Effector memory CD4-positive, alpha-beta T cell (primary cell): ENCODE results near the gene IFNL4.
A peak's percentile ranks its signal among the peaks of the same experiment; 100 is the strongest.

Experiments
- DNase-seq, 3 donors: peaks; one replicate each; pipeline ENCODE4 v3.0.0-alpha.2; 2020
- H3K27ac ChIP-seq: 2 replicates; pipeline ENCODE4 v1.7.0; 2013; ENCODE audit warnings: mild to moderate bottlenecking, low read length, moderate library complexity; ENCODE audit not compliant: insufficient read depth, poor library complexity, severe bottlenecking
- H3K27me3 ChIP-seq: replicated peaks from 2 replicates; pipeline ENCODE4 v1.7.0; 2013; ENCODE audit warnings: mild to moderate bottlenecking, low read length; ENCODE audit not compliant: insufficient read depth, control insufficient read depth, poor library complexity, severe bottlenecking
- H3K36me3 ChIP-seq: 2 replicates; pipeline ENCODE4 v1.7.0; 2013; ENCODE audit warnings: mild to moderate bottlenecking, low read length, moderate library complexity; ENCODE audit not compliant: control insufficient read depth, insufficient read depth
- H3K4me1 ChIP-seq: 2 replicates; pipeline ENCODE4 v1.7.0; 2013; ENCODE audit warnings: low read length, mild to moderate bottlenecking; ENCODE audit not compliant: control insufficient read depth, insufficient read depth, poor library complexity, severe bottlenecking
- H3K4me3 ChIP-seq: 2 replicates; pipeline ENCODE4 v1.7.0; 2013; ENCODE audit warnings: low read length, low read depth, mild to moderate bottlenecking; ENCODE audit not compliant: insufficient read depth, poor library complexity, severe bottlenecking
- H3K9me3 ChIP-seq: 2 replicates; pipeline ENCODE4 v1.7.0; 2013; ENCODE audit warnings: mild to moderate bottlenecking, low read length, moderate library complexity; ENCODE audit not compliant: control insufficient read depth

IFNL4 gene

DNA sequence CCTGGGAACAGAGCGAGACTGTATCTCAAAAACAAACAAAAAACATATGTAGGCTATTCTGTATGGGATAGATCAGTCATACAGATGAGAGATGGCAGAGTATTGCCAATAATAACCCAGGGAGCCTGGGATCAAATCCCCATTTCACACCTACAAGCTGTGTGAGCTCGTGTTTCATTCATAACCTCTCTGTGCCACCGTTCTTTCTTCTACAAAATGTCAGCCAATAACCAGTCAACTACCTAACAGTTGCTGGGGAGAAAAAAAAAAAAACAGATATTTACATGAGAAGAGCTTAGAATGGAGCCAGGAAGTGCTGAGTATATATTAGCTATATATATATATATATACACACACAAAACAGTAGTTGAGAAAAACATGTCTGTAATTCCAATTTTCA, 13.0 kb upstream of the IFNL4 start:
- no peak overlapping the region for H3K4me3 ChIP-seq

GRCh38 chr19:39257227-39257626, 8.6 kb upstream of the IFNL4 start:
- Histone ChIP-seq H3K4me1 (no peaks in the 10 kb centered on the region), H3K27ac (no peak overlapping the region), H3K4me3 (no peak overlapping the region), H3K36me3 (no peaks in the 10 kb centered on the region), H3K27me3 (peaks cover 9% of the 10 kb centered on the region), H3K9me3 (no peaks in the 10 kb centered on the region)
- no peak for DNase-seq

More for the DNA sequence above, 13.0 kb upstream of the IFNL4 start:
- no peaks in the 10 kb centered on the region for H3K9me3 ChIP-seq
- no peaks in the 10 kb centered on the region for H3K4me1 ChIP-seq
- DNase-seq: no peak
- no peak overlapping the region for H3K27ac ChIP-seq
- peaks cover 18% of the 10 kb centered on the region for H3K27me3 ChIP-seq
- no peaks in the 10 kb centered on the region for H3K36me3 ChIP-seq

DNA sequence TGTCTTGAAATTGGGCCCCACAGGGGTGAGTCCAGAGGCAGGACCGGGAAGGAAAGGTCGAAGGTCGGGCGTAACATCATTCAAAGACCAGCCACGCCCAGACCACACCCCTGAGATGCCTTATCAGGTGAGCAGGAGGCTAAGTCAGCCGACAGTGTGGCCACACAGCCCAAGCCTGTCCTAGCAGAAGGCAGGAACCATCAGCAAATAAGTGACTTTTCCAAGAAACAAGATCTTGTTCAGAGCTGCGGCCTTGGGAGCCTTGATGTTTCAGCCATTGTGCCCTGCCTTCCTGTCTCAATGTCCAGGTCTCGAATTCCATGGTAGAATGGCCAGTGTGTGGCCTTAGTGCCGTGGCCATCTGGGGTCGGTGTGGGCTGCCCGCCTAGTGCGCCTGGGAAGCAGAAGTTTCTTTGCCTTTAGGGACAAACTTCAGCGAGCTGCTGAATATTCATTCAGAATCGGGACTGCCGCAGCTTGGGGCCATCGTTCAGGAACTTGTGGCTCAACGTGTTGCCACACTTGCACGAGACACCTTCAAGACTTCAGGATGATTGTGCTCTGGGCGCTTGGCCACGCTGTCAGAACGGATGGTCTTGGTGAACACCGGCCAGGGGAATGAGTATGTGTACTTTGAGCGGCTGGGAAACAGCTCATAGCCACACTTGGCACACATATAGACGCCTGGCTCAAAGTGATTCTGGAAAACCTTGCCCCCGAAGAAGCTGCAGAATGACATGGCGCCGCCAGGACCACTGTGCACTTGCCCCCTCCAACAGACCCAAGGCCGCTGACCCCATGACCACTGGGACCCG, 6.1 kb upstream of the IFNL4 start:
- DNase-seq: no peak
- H3K27ac ChIP-seq: no peak overlapping the region

DNA sequence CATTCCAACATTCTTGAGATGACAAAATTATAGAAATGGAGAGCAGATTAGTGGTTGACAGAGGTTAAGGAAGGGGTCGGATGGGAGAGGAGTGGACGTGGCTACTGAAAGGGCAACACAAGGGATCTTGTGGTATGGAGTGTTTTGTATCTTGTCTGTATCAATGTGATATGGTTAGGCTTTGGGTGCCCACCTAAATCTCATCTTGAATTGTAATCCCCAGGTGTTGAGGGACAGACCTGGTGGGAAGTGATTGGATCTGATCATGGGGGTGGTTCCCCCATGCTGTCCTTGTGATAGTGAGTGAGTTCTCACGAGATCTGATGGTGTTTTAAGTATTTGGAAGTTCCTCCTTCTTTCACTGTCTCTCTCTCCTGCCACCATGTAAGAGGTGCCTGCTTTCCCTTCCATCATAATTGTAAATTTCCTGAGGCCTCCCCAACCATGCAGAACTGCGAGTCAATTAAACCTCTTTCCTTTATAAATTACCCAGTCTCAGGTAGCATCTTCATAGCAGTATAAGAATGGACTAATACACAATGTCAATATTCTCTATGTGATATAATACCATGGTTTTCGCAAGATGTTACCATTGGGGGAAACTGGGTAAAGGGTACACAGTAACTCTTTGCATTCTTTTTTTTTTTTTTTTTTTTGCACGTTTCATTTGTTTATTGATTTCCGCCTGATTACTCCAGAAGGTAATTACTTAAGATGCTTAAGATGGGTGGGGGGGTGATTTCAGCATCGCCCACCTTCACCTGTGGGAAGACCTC, 4.9 kb upstream of the IFNL4 start:
- H3K27ac ChIP-seq: no peak overlapping the region
- no peaks in the 10 kb centered on the region for H3K4me1 ChIP-seq
- no peaks in the 10 kb centered on the region for H3K9me3 ChIP-seq
- no peaks in the 10 kb centered on the region for H3K36me3 ChIP-seq
- no peaks in the 10 kb centered on the region for H3K27me3 ChIP-seq
- H3K4me3 ChIP-seq: no peak overlapping the region
- DNase-seq: no peak

More for the DNA sequence above, 6.1 kb upstream of the IFNL4 start:
- no peaks in the 10 kb centered on the region for H3K36me3 ChIP-seq
- H3K4me1 ChIP-seq: no peaks in the 10 kb centered on the region
- no peaks in the 10 kb centered on the region for H3K9me3 ChIP-seq
- H3K4me3 ChIP-seq: no peak overlapping the region
- H3K27me3 ChIP-seq: no peaks in the 10 kb centered on the region

GRCh38 chr19:39252458-39252857, 3.8 kb upstream of the IFNL4 start:
- Histone ChIP-seq H3K27me3 (peaks cover 4% of the 10 kb centered on the region), H3K4me3 (no peak overlapping the region), H3K9me3 (no peaks in the 10 kb centered on the region), H3K27ac (no peak overlapping the region), H3K4me1 (no peaks in the 10 kb centered on the region), H3K36me3 (no peaks in the 10 kb centered on the region)
- DNase-seq: no peak

DNA sequence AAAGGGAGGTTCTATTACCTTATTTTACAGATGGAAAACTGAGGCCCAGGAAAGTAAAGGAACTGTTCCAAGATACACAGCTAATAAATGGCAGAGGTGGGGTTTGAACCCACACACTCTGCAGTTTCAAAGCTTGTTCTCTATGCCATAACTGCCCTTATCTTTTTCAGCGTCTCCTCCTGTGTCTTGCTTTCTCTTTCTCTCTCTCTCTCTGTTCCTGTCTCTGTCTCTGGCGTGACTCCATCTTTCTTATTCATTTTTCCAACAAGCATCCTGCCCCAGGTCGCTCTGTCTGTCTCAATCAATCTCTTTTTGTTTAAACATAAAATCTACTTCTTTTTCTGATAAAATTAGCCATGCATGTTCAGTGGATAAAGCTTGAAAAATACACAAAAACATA, 3.2 kb upstream of the IFNL4 start:
- H3K4me3 ChIP-seq: no peak overlapping the region
- no peak overlapping the region for H3K27ac ChIP-seq
- H3K4me1 ChIP-seq: no peaks in the 10 kb centered on the region
- no peaks in the 10 kb centered on the region for H3K9me3 ChIP-seq
- H3K27me3 ChIP-seq: peaks cover 7% of the 10 kb centered on the region
- no peaks in the 10 kb centered on the region for H3K36me3 ChIP-seq
- no peak for DNase-seq

DNA sequence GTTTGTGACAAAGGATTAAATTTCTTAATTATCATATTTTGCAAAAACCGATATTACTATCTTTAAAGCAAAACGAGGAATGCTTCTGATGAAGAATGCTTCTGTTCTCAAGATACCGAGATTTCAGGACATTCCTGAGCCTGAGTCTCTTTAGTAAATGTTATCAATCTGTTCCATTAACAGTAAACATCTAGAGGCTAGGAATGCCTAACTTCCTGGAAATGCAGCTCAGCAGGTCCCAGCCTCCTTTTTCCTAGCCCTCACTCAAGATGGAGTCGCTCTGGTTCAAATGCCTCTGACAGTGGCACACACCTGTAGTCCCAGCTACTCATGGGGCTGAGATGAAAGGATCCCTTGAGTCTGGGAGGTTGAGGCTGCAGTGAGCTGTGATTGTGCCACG, 2.4 kb upstream of the IFNL4 start:
- no peak for DNase-seq
- H3K4me1 ChIP-seq: no peaks in the 10 kb centered on the region
- H3K4me3 ChIP-seq: no peak overlapping the region
- H3K9me3 ChIP-seq: no peaks in the 10 kb centered on the region
- H3K27me3 ChIP-seq: peaks cover 7% of the 10 kb centered on the region
- H3K36me3 ChIP-seq: no peaks in the 10 kb centered on the region
- no peak overlapping the region for H3K27ac ChIP-seq

DNA sequence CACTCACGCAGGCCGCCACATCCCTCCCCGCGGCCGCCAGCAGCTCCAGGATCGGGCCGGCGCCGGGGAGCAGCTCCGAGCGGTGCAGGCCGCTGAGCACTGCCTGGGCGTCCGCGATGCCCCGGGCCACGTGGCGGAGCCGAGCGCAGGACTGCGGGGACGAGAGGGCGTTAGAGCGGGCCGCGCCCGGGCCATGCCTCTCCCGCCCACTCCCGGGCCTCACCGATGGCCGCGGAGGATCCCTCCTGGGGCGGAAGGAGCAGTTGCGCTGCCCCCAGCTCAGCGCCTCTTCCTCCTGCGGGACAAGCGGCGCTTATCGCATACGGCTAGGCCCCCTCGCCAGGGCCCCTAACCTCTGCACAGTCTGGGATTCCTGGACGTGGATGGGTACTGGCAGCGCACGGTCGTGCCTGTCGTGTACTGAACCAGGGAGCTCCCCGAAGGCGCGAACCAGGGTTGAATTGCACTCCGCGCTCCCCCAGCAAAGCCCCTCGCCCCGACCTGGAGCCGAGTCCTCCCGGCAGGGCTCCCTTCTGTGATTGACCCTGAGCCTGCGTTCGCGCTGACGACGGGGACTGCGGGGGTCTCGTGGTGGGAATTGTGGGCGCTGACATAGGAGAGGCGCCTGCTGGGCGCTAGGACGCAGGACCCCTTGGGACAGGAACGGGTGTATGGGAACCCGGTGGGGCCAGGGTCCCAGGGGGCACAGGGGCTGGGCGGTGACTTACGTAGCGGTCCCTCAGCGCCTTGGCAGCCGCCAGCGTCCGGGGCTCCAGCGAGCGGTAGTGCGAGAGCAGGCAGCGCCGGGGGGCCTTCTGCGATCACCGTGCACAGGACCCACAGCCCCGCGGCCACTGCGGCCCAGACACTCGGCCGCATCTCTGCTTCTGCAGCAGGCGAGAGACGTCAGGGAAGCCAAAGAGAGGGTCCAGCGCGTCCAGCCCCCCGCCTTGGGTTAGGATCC, 673 bp downstream of the IFNL4 start:
- H3K27me3 ChIP-seq: peaks cover 7% of the 10 kb centered on the region
- H3K36me3 ChIP-seq: no peaks in the 10 kb centered on the region
- DNase-seq: no peak
- no peaks in the 10 kb centered on the region for H3K9me3 ChIP-seq
- no peaks in the 10 kb centered on the region for H3K4me1 ChIP-seq
- no peak overlapping the region for H3K27ac ChIP-seq
- peak overlapping the region; percentile 22 for H3K4me3 ChIP-seq

GRCh38 chr19:39246951-39247669, 1.5 kb downstream of the IFNL4 start:
- no peaks in the 10 kb centered on the region for H3K4me1 ChIP-seq
- no peaks in the 10 kb centered on the region for H3K36me3 ChIP-seq
- no peak for DNase-seq
- peaks cover 7% of the 10 kb centered on the region for H3K27me3 ChIP-seq
- no peaks in the 10 kb centered on the region for H3K9me3 ChIP-seq
- H3K4me3 ChIP-seq: peak overlapping the region; percentile 22
- no peak overlapping the region for H3K27ac ChIP-seq
